ENCODE data around the gene BCAM. TPM values are rescaled to one million over a fixed set of nuclear protein-coding genes. Genes with fewer than 3 reads are reported as not detected.

The BCAM gene
- total RNA-seq, 4 donors from 2014 or later = 8.3 to 68.2 (median 19.2) TPM

GRCh38 chr19:44796701-44797115 lies 12.2 kb upstream of the BCAM start:
- TF ChIP-seq, protein P1, sequence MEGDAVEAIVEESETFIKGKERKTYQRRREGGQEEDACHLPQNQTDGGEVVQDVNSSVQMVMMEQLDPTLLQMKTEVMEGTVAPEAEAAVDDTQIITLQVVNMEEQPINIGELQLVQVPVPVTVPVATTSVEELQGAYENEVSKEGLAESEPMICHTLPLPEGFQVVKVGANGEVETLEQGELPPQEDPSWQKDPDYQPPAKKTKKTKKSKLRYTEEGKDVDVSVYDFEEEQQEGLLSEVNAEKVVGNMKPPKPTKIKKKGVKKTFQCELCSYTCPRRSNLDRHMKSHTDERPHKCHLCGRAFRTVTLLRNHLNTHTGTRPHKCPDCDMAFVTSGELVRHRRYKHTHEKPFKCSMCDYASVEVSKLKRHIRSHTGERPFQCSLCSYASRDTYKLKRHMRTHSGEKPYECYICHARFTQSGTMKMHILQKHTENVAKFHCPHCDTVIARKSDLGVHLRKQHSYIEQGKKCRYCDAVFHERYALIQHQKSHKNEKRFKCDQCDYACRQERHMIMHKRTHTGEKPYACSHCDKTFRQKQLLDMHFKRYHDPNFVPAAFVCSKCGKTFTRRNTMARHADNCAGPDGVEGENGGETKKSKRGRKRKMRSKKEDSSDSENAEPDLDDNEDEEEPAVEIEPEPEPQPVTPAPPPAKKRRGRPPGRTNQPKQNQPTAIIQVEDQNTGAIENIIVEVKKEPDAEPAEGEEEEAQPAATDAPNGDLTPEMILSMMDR (IDR thresholded peaks at IDR 0.05; ENCODE audit: low read depth) = no peak

DNA sequence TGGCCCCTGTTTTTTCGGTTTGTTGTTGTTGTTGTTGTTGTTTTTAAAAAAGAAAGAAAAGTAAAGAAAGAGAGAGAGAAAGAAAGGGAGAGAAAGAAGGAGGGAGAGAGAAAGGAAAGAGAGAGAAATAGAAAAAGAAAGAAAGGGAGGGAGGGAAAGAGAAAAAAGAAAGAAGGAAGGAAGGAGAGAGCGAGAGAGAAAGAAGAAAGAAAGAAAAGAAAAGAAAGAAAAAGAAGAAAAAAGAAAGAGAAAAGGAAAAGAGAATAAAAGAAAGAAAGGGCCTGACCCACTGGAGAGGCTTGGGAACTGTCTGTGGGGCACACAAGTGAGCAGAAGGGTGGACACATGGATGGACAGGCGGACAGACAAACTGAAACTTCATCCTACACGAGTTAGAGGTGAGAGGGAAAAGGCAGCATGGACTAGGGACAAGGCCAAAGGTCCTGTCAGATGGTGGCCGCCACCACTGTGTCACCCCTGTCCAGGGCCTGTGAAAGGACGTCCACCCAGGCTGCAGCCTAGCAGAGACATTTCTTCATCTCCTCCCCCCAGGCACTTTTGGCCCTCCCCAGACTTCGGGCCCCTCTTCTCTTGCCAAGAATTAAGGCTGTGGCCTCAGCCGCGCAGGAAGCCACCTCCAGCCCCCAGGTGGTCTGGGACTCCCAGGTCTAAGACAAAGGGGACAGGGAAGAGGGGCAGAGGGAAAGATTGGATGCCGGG lies 9.1 kb upstream of the BCAM start:
- TF ChIP-seq, protein P1 (IDR thresholded peaks at IDR 0.05; ENCODE audit: low read depth) = no peak

DNA sequence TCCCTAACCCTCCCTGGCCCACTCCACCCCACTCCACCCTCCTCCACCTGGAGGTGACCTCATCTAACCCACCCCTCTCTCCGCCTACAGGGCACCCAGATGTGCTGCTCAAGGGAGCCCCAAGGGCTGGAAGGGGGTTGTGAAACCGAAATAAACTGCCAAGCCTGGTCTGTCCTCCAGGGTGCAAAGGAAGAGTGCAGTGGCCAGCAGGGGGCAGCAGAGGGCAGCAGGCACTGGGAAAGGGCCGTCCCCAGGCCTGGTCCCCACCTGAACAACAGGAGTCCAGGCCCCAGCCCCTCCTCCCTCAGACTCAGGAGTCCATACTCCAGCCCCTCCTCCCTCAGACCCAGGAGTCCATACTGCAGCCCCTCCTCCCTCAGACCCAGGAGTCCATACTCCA lies 8.4 kb upstream of the BCAM start:
- TF ChIP-seq, protein P1 (IDR thresholded peaks at IDR 0.05; ENCODE audit: low read depth) = no peak

DNA sequence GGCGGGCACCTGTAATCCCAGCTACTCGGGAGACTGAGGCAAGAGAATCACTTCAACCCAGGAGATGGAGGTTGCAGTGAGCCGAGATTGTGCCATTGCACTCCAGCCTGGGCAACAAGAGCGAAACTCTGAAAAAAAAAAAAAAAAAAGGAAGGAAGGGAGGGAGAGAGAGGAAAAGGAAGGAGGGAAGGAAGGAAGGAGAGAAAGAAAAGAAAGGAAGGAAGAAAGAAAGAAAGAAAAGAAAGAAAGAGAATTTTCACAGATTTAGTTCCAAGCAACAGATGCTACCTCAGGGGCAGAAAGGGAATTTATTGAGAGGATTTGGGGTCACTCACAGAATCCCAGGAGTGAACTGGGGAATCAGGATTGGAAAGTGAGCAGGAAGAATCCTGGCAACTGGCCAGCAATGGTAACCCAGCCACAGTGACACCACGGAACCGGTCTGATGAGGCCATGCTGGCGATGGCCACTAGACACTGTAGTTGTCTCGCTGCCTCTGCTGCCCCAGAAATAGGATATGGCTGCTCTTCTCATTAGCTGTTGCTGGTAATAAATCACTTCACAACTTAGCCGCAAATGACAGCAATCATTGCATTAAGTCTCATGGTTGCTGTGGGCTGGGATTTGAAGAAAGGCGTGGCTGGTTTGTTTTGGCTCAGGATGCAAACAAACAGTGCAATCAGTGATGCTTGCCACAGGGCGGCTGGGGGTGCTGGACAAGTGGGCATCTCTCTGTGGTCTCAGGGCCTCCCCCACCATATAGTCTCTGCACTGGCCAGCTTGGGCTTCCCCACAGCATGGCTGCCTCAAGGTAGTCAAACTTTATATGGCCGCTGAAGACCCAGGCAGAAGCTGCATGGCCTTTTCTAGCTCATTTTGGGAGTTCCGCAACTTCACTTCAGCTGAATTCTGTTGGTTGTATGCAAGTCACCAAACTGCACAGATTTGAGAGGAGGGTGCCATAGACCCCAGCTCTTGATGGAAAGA lies 5.2 kb upstream of the BCAM start:
- TF ChIP-seq, protein P1 (IDR thresholded peaks at IDR 0.05; ENCODE audit: low read depth) = no peak

DNA sequence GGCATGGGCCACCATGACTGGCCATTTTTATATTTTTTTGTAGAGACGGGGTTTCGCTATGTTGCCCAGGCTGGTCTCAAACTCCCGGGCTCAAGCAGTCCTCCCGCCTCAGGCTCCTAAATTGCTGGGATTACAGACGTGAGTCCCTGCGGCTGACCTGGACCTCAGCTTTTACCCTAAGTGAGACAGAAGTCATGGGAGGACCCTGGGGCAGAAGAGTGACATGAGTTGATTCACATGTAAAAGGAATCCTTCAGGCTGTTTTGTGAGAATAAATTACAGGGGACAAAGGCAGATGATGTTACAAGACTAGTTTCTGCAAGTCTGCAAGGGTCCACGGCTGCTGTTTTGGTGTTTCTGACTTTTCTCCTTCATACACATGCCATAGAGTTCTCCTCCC lies 2.6 kb upstream of the BCAM start:
- TF ChIP-seq, protein P1 (IDR thresholded peaks at IDR 0.05; ENCODE audit: low read depth) = no peak

- TF ChIP-seq, protein P1 (IDR thresholded peaks at IDR 0.05; ENCODE audit: low read depth) = no peak
Observed at GRCh38 chr19:44807162-44807561, 1.7 kb upstream of the BCAM start.

Data from subcutaneous adipose tissue (tissue), 4 donors.